ENCODE data around the gene TCF12.

TCF12 gene

GRCh38 chr15:57044970-57045369, 126.5 kb downstream of the TCF12 start:
- no peak overlapping the region for H3K4me3 ChIP-seq (replicated peaks; ENCODE audit: insufficient read depth, low read length)
- no peaks in the 10 kb centered on the region for H3K27me3 ChIP-seq (ENCODE audit: insufficient read depth, poor library complexity, severe bottlenecking)
- TF ChIP-seq GABPA (IDR thresholded peaks at IDR 0.05; ENCODE audit: low read depth), result no peak
- TF ChIP-seq REST (IDR thresholded peaks at IDR 0.05; ENCODE audit: insufficient replicate concordance, low read depth), result no peak
- no peak for TF ChIP-seq CTCF (IDR thresholded peaks at IDR 0.05; ENCODE audit: insufficient read depth, low read length)
- TF ChIP-seq SPI1 (IDR thresholded peaks at IDR 0.05; ENCODE audit: borderline replicate concordance, low read depth), result no peak
- no peak for TF ChIP-seq POLR2AphosphoS5 (IDR thresholded peaks at IDR 0.05; ENCODE audit: low read depth)
- no peak for DNase-seq (ENCODE audit: low read depth in 1 of 2, low spot score in 1 of 2)
- no peak overlapping the region for H3K27ac ChIP-seq (replicated peaks)

GRCh38 chr15:57045741-57046382, 127.4 kb downstream of the TCF12 start:
- no peak for TF ChIP-seq CTCF (IDR thresholded peaks at IDR 0.05; ENCODE audit: insufficient read depth, low read length)
- TF ChIP-seq POLR2AphosphoS5 (IDR thresholded peaks at IDR 0.05; ENCODE audit: low read depth), result no peak
- TF ChIP-seq GABPA (IDR thresholded peaks at IDR 0.05; ENCODE audit: low read depth), result no peak
- no peak for TF ChIP-seq SPI1 (IDR thresholded peaks at IDR 0.05; ENCODE audit: borderline replicate concordance, low read depth)
- TF ChIP-seq REST (IDR thresholded peaks at IDR 0.05; ENCODE audit: insufficient replicate concordance, low read depth), result no peak

GRCh38 chr15:57048930-57049549, 130.6 kb downstream of the TCF12 start:
- no peak for DNase-seq (ENCODE audit: low read depth in 1 of 2, low spot score in 1 of 2)
- H3K27ac ChIP-seq (replicated peaks), result no peak overlapping the region
- TF ChIP-seq POLR2AphosphoS5 (IDR thresholded peaks at IDR 0.05; ENCODE audit: low read depth) (no peak), CTCF (IDR thresholded peaks at IDR 0.05; ENCODE audit: insufficient read depth, low read length) (no peak), SPI1 (IDR thresholded peaks at IDR 0.05; ENCODE audit: borderline replicate concordance, low read depth) (no peak)

More at GRCh38 chr15:57045741-57046382, 127.4 kb downstream of the TCF12 start:
- DNase-seq (ENCODE audit: low read depth in 1 of 2, low spot score in 1 of 2), result no peak
- no peaks in the 10 kb centered on the region for H3K27me3 ChIP-seq (ENCODE audit: insufficient read depth, poor library complexity, severe bottlenecking)
- H3K4me3 ChIP-seq (replicated peaks; ENCODE audit: insufficient read depth, low read length), result no peak overlapping the region
- no peak overlapping the region for H3K27ac ChIP-seq (replicated peaks)

More at GRCh38 chr15:57048930-57049549, 130.6 kb downstream of the TCF12 start:
- Histone ChIP-seq H3K27me3 (ENCODE audit: insufficient read depth, poor library complexity, severe bottlenecking) (no peaks in the 10 kb centered on the region), H3K4me3 (replicated peaks; ENCODE audit: insufficient read depth, low read length) (no peak overlapping the region)

Measured in HL-60 (cell line).